ENCODE measurements around the gene TMEM170B. TPM values are rescaled to one million over a fixed set of nuclear protein-coding genes. Genes with fewer than 3 reads are reported as not detected.
A peak's percentile ranks its signal among the peaks of the same experiment; 100 is the strongest.

TMEM170B gene
- total and polyA plus RNA-seq, 2 of the 8 experiments (the other 6 are each of a cell fraction or from before 2014, with no cell fraction given) = 0.80 to 4.3 TPM

GRCh38 chr6:11536795-11537194 is 754 bp upstream of the TMEM170B start:
- Histone ChIP-seq H2BK12ac (ENCODE audit: low read depth, low read length) (no peak overlapping the region), H4K20me1 (replicated peaks in 1 of 2; ENCODE audit: control insufficient read depth in 1 of 2, insufficient read depth in 2 of 2, low read length in 2 of 2) (peaks cover 0 to 2% of the 10 kb centered on the region in 2 experiments), H3K36me3 (ENCODE audit: control insufficient read depth in 2 of 4, insufficient read depth in 4 of 4, low read length in 3 of 4) (no peaks in the 10 kb centered on the region), H3K14ac (ENCODE audit: insufficient read length) (no peak overlapping the region), H3K23ac (ENCODE audit: insufficient read length) (no peak overlapping the region), H4K5ac (ENCODE audit: insufficient read length, low read depth, low read length) (no peak overlapping the region), H2BK5ac (ENCODE audit: low read depth, low read length) (no peak overlapping the region), H4K91ac (replicated peaks; ENCODE audit: insufficient read length, low read length) (no peak overlapping the region), H2AK5ac (ENCODE audit: low read depth, low read length) (no peak overlapping the region), H2BK20ac (ENCODE audit: low read length) (no peak overlapping the region), H2BK120ac (replicated peaks; ENCODE audit: low read depth, low read length) (no peak overlapping the region), H2BK15ac (ENCODE audit: low read length) (no peak overlapping the region), H3K23me2 (ENCODE audit: low read depth, low read length) (peaks cover 15% of the 10 kb centered on the region; the same call in 1 of the 2 replicates), H3K4me3 (ENCODE audit: extremely low read depth in 1 of 4, insufficient read depth in 2 of 4, low read depth in 3 of 4, low read length in 4 of 4) (peak overlapping the region; percentile 57 to 85 (median 59)), H3K18ac (ENCODE audit: extremely low read depth, low read length) (no peak overlapping the region; the same call in 1 of the 2 replicates), H3K4me2 (ENCODE audit: insufficient read depth in 1 of 2, low read depth in 2 of 2, low read length in 2 of 2) (peak overlapping the region; percentile 65 to 88), H3K9ac (replicated peaks in 1 of 4; ENCODE audit: extremely low read depth in 1 of 4, low read depth in 3 of 4, low read length in 3 of 4) (no peak overlapping the region), H3K79me2 (ENCODE audit: control insufficient read depth in 1 of 2, insufficient read depth in 2 of 2, low read length in 2 of 2) (no peaks in the 10 kb centered on the region), H3K56ac (replicated peaks; ENCODE audit: insufficient read length, low read depth, low read length) (no peak overlapping the region), H3K4ac (replicated peaks; ENCODE audit: insufficient read length, low read depth, low read length) (no peak overlapping the region), H4K8ac (ENCODE audit: extremely low read depth, insufficient read depth, low read length) (no peak overlapping the region), H3K9me3 (ENCODE audit: insufficient read depth in 2 of 2, low read depth in 1 of 2, low read length in 1 of 2) (no peaks in the 10 kb centered on the region), H2AFZ (ENCODE audit: low read length) (no peak overlapping the region), H3K27ac (ENCODE audit: low read depth, low read length) (no peak overlapping the region), H3K4me1 (replicated peaks in 1 of 4; ENCODE audit: control insufficient read depth in 3 of 4, insufficient read depth in 4 of 4, low read length in 3 of 4) (no peaks in the 10 kb centered on the region; a peak in 1 of 7 replicates), H3K79me1 (ENCODE audit: low read depth, low read length) (no peaks in the 10 kb centered on the region), H3K27me3 (replicated peaks in 1 of 4; ENCODE audit: control insufficient read depth in 3 of 4, extremely low read depth in 1 of 4, insufficient read depth in 3 of 4, low read length in 3 of 4) (peaks cover 0 to 10% (median under 1%) of the 10 kb centered on the region in 4 experiments; a peak in 4 of 7 replicates)
- ChIA-PET POLR2A (ENCODE audit: partially characterized antibody) (no interaction called here), CTCF (ENCODE audit: partially characterized antibody) (no interaction called here)
- 3% methylated on average over 12 of the region's 12 CpGs; no CpG with 5 or more reads in 1 of the 2 experiments for WGBS, 2 experiments (ENCODE audit: extremely low coverage in 1 of 2, insufficient coverage in 1 of 2, insufficient read length in 1 of 2, insufficient replicate concordance in 2 of 2, low coverage in 1 of 2, low lambda C conversion rate in 2 of 2, missing lambda C conversion rate in 1 of 2)
- FAIRE-seq (no peak), DNase-seq (ENCODE audit: low read depth in 1 of 2, low spot score in 2 of 2) (peak in 1 of 2 experiments; percentile 50)
- TF ChIP-seq GABPA (IDR thresholded peaks at IDR 0.05; ENCODE audit: borderline replicate concordance, insufficient read depth, low read length) = no peak
- TF ChIP-seq SP1 (IDR thresholded peaks at IDR 0.05; ENCODE audit: low read depth, low read length) = no peak
- TF ChIP-seq SIRT6 (IDR thresholded peaks at IDR 0.05; ENCODE audit: low read length) = no peak
- TF ChIP-seq POU5F1 (IDR thresholded peaks at IDR 0.05; ENCODE audit: low read depth, low read length) = no peak
